ENCODE data around the gene ITPR1.

DNA sequence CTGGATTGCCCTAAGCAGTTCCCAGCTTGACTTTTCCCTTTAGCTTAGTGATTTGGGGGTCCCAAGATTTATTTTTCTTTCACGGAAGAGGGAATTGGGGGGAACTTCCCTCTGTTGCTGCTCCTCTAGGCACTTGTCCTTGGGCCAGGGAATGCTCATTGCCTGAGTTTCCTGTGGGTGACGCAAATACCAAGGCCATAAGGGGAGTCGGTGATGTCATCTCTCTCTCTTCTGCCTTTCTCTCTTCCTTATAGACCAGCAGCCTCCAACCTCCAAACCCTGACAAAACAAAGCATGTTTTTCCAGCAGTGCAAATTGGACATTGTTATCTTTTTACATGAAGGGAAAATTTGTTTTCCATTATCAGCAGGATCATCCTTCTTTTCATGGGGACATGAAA lies 120.2 kb downstream of the ITPR1 start:
- TF ChIP-seq FOXP2 (optimal IDR thresholded peaks at IDR 0.05; ENCODE audit: control extremely low read depth, extremely low read length, insufficient read depth) = no peak
- no peak for TF ChIP-seq EZH2 (IDR thresholded peaks at IDR 0.05)
- no peak for TF ChIP-seq POLR2AphosphoS5 (IDR thresholded peaks at IDR 0.05; ENCODE audit: borderline replicate concordance, low read depth, low read length)

Data from SK-N-MC (cell line).